ENCODE results near the gene CLSTN3. TPM values are rescaled to one million over a fixed set of nuclear protein-coding genes. Genes with fewer than 3 reads are reported as not detected.

The CLSTN3 gene
- polyA plus RNA-seq, 1 of the 3 experiments (the other 2 are of a cell fraction), result 12.7 TPM

GRCh38 chr12:7123806-7124522 lies 6.2 kb upstream of the CLSTN3 start:
- POLR2A ChIA-PET, result interaction anchor here (1.2 kb wide), 1 partner anchor 15 kb away, joined by 3 read pairs; the partner anchor contains the start of gene C1RL
- H3K4me3 ChIP-seq (ENCODE audit: low read depth in 2 of 2, low read length in 1 of 2), result no peak overlapping the region
- WGBS (ENCODE audit: low lambda C conversion rate), result 67% methylated on average over 10 of the region's 11 CpGs

GRCh38 chr12:7125632-7126227 lies 4.4 kb upstream of the CLSTN3 start:
- no peaks in the 10 kb centered on the region for H3K36me3 ChIP-seq (replicated peaks in 1 of 2; ENCODE audit: control insufficient read depth in 1 of 2, insufficient read depth in 2 of 2, low read length in 1 of 2)
- H3K9me2 ChIP-seq, result no peaks in the 10 kb centered on the region
- H3K4me3 ChIP-seq (ENCODE audit: low read depth in 2 of 2, low read length in 1 of 2), result no peak overlapping the region
- no peaks in the 10 kb centered on the region for H3K9me3 ChIP-seq
- H3K9ac ChIP-seq, result no peak overlapping the region
- H4K20me1 ChIP-seq (ENCODE audit: insufficient read depth), result no peaks in the 10 kb centered on the region
- DNase-seq, result no peak
- H3F3A ChIP-seq (replicated peaks; ENCODE audit: insufficient read depth), result no peaks in the 10 kb centered on the region
- H3K4me1 ChIP-seq (ENCODE audit: control insufficient read depth in 1 of 2, insufficient read depth in 2 of 2, low read depth in 1 of 2, low read length in 1 of 2), result peaks cover 0 to 7% of the 10 kb centered on the region in 2 experiments; a peak in 1 of 4 replicates
- WGBS (ENCODE audit: low lambda C conversion rate), result 71% methylated on average over 4 of the region's 4 CpGs
- TF ChIP-seq YY1 (IDR thresholded peaks at IDR 0.05; ENCODE audit: low read depth) (no peak), FOSL2 (IDR thresholded peaks at IDR 0.05; ENCODE audit: borderline replicate concordance, low read depth) (no peak), MEF2A (IDR thresholded peaks at IDR 0.05; ENCODE audit: borderline replicate concordance, low read depth) (no peak), RCOR1 (IDR thresholded peaks at IDR 0.05; ENCODE audit: low read length) (no peak)
- TF ChIP-seq, protein P1, sequence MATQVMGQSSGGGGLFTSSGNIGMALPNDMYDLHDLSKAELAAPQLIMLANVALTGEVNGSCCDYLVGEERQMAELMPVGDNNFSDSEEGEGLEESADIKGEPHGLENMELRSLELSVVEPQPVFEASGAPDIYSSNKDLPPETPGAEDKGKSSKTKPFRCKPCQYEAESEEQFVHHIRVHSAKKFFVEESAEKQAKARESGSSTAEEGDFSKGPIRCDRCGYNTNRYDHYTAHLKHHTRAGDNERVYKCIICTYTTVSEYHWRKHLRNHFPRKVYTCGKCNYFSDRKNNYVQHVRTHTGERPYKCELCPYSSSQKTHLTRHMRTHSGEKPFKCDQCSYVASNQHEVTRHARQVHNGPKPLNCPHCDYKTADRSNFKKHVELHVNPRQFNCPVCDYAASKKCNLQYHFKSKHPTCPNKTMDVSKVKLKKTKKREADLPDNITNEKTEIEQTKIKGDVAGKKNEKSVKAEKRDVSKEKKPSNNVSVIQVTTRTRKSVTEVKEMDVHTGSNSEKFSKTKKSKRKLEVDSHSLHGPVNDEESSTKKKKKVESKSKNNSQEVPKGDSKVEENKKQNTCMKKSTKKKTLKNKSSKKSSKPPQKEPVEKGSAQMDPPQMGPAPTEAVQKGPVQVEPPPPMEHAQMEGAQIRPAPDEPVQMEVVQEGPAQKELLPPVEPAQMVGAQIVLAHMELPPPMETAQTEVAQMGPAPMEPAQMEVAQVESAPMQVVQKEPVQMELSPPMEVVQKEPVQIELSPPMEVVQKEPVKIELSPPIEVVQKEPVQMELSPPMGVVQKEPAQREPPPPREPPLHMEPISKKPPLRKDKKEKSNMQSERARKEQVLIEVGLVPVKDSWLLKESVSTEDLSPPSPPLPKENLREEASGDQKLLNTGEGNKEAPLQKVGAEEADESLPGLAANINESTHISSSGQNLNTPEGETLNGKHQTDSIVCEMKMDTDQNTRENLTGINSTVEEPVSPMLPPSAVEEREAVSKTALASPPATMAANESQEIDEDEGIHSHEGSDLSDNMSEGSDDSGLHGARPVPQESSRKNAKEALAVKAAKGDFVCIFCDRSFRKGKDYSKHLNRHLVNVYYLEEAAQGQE (IDR thresholded peaks at IDR 0.05; ENCODE audit: low read depth, low read length), result no peak
- no peak overlapping the region for H3K27ac ChIP-seq (ENCODE audit: low read depth in 2 of 2, low read length in 1 of 2)
- 0 out of 2 replicates have a peak, but pooled peaks cover 7% of the 10 kb centered on the region for H3K27me3 ChIP-seq (ENCODE audit: insufficient read depth)
- no peak overlapping the region for H3K4me2 ChIP-seq
- ChIA-PET CTCF (interaction anchor here (0.9 to 4.7 kb wide), 4 partner anchors 13 to 182 kb away, joined by 4 to 39 read pairs (median 9); partner anchors contain the start of genes C12orf57, C1RL and RNU7-1), POLR2A (no interaction called here)
- H3K79me2 ChIP-seq (ENCODE audit: insufficient read depth), result no peaks in the 10 kb centered on the region
- H2AFZ ChIP-seq (ENCODE audit: low read depth), result no peak overlapping the region

More at GRCh38 chr12:7123806-7124522, 6.2 kb upstream of the CLSTN3 start:
- H3K4me2 ChIP-seq, result no peak overlapping the region
- CTCF ChIA-PET, result interaction anchor here (1.4 to 4.7 kb wide), 3 partner anchors 11 to 21 kb away, joined by 5 to 39 read pairs (median 14); partner anchors contain the start of gene C1RL
- H4K20me1 ChIP-seq (ENCODE audit: insufficient read depth), result no peaks in the 10 kb centered on the region
- no peak overlapping the region for H3K9ac ChIP-seq
- H3K9me3 ChIP-seq, result no peaks in the 10 kb centered on the region
- H3K27ac ChIP-seq (ENCODE audit: low read depth in 2 of 2, low read length in 1 of 2), result no peak overlapping the region
- no peaks in the 10 kb centered on the region for H3F3A ChIP-seq (replicated peaks; ENCODE audit: insufficient read depth)
- no peaks in the 10 kb centered on the region for H3K4me1 ChIP-seq (ENCODE audit: control insufficient read depth in 1 of 2, insufficient read depth in 2 of 2, low read depth in 1 of 2, low read length in 1 of 2)
- DNase-seq, result no peak
- H3K79me2 ChIP-seq (ENCODE audit: insufficient read depth), result no peaks in the 10 kb centered on the region
- H2AFZ ChIP-seq (ENCODE audit: low read depth), result no peak overlapping the region
- no peaks in the 10 kb centered on the region for H3K9me2 ChIP-seq
- no peaks in the 10 kb centered on the region for H3K36me3 ChIP-seq (replicated peaks in 1 of 2; ENCODE audit: control insufficient read depth in 1 of 2, insufficient read depth in 2 of 2, low read length in 1 of 2)
- no peak for TF ChIP-seq USF2 (IDR thresholded peaks at IDR 0.05; ENCODE audit: borderline replicate concordance, low read depth, low read length)
- TF ChIP-seq POLR2AphosphoS5 (IDR thresholded peaks at IDR 0.05; ENCODE audit: low read depth, low read length), result no peak
- H3K27me3 ChIP-seq (ENCODE audit: insufficient read depth), result 0 out of 2 replicates have a peak, but pooled peaks cover 7% of the 10 kb centered on the region

Data from SK-N-SH (cell line).